GM18909 (cell line): ENCODE data around the gene SPRYD3.
A peak's percentile ranks its signal among the peaks of the same experiment; 100 is the strongest.

Source experiments
- ATAC-seq: cut with Tn5 transposase; IDR thresholded peaks from one replicate; pipeline ENCODE4 v1.9.1; 2021; ENCODE audit warnings: mild to moderate bottlenecking; ENCODE audit not compliant: unreplicated experiment, poor library complexity

SPRYD3 gene

GRCh38 chr12:53064613-53065436 is 14.4 kb downstream of the SPRYD3 start:
- no peak for ATAC-seq

GRCh38 chr12:53063708-53064612 is 15.2 kb downstream of the SPRYD3 start:
- no peak for ATAC-seq

GRCh38 chr12:53062977-53063707 is 16.0 kb downstream of the SPRYD3 start:
- no peak for ATAC-seq

GRCh38 chr12:53062011-53062961 is 16.9 kb downstream of the SPRYD3 start:
- no peak for ATAC-seq

- ATAC-seq: no peak
Observed at GRCh38 chr12:53061404-53062010, 17.7 kb downstream of the SPRYD3 start.

GRCh38 chr12:53060721-53061276 is 18.4 kb downstream of the SPRYD3 start:
- ATAC-seq: no peak

- no peak for ATAC-seq
Observed at GRCh38 chr12:53060064-53060720, 19.0 kb downstream of the SPRYD3 start.

GRCh38 chr12:53059434-53060063 is 19.6 kb downstream of the SPRYD3 start:
- ATAC-seq: no peak

- ATAC-seq: no peak
Observed at GRCh38 chr12:53058674-53059433, 20.3 kb downstream of the SPRYD3 start.

GRCh38 chr12:53057816-53058500 is 21.2 kb downstream of the SPRYD3 start:
- no peak for ATAC-seq

GRCh38 chr12:53056901-53057300 is 22.3 kb downstream of the SPRYD3 start:
- no peak for ATAC-seq

GRCh38 chr12:53056296-53056695 is 22.9 kb downstream of the SPRYD3 start:
- ATAC-seq: no peak

- no peak for ATAC-seq
Observed at GRCh38 chr12:53055471-53056266, 23.5 kb downstream of the SPRYD3 start.

- ATAC-seq: peak; percentile 90
Observed at GRCh38 chr12:53054112-53054878, 24.9 kb downstream of the SPRYD3 start.
